K562 (cell line): ENCODE measurements around the gene UBE2E2. TPM values are rescaled to one million over a fixed set of nuclear protein-coding genes. Genes with fewer than 3 reads are reported as not detected.

Experiments used
- ATAC-seq: fragments of 200-7000 bp; cut with Tn5 transposase; 3 replicates; pipeline ENCODE4 v1.9.1; 2020; ENCODE audit warnings: moderate library complexity
- BruUV-seq: library from RNA; stranded (reverse); fragments of 400-500 nt; replicated peaks from 2 replicates; lab custom pipeline; 2021; lab: Mats Ljungman, UMichigan
- CTCF ChIA-PET: fragments of 300-600 bp; formaldehyde crosslinking; extraction: SDS; loops from one replicate; lab custom pipeline; 2021; ENCODE audit warnings: low intra/inter-chr PET ratio; lab: Yijun Ruan, JAX
- POLR2A ChIA-PET: fragments of 300-600, 350-650 bp; sonication (Branson Sonifier 250); formaldehyde crosslinking; extraction: SDS; loops from one replicate; lab custom pipeline; 2021; ENCODE audit warnings: antibody characterized with exemption, inconsistent platforms; lab: Yijun Ruan, JAX
- DNase-seq, 4 experiments: peaks; one replicate each; pipeline versions ENCODE4 v3.0.0 to v3.0.0-alpha.2; 2011 to 2018; ENCODE audit warnings: low spot score in 3 of 4, mixed read lengths in 3 of 4; ENCODE audit errors: extremely low read depth in 1 of 4
- FAIRE-seq: peaks from 2 replicates; lab custom pipeline; 2011; peaks lifted over from hg19 to GRCh38; lab: Jason Lieb, UNC
- H2AFZ ChIP-seq: 2 replicates; pipeline ENCODE4 v1.6.0; 2011; ENCODE audit warnings: low read depth, low read length, control low read depth, inconsistent platforms
- H3K27ac ChIP-seq: fragments of 200-600 bp; 3 replicates; pipeline ENCODE4 v1.8.0; 2011; ENCODE audit warnings: low read depth, mild to moderate bottlenecking, control low read depth, inconsistent platforms, low read length, moderate library complexity, mixed read lengths; ENCODE audit errors: extremely low read depth
- H3K27me3 ChIP-seq, 2 experiments: fragments of 300-600 bp in 1 of 2; 2 replicates in 1 of 2; 3 replicates in 1 of 2; pipeline versions ENCODE4 v1.6.0 to v1.8.0; 2011; ENCODE audit warnings: inconsistent platforms in 2 of 2, low read length in 2 of 2, mild to moderate bottlenecking in 1 of 2, mixed read lengths in 1 of 2, moderate library complexity in 1 of 2; ENCODE audit not compliant: control insufficient read depth in 2 of 2, insufficient read depth in 2 of 2
- H3K36me3 ChIP-seq: fragments of 300-600 bp; 3 replicates; pipeline ENCODE4 v1.8.0; 2011; ENCODE audit warnings: mild to moderate bottlenecking, low read length, inconsistent platforms; ENCODE audit not compliant: control insufficient read depth, insufficient read depth
- H3K4me1 ChIP-seq, 2 experiments: fragments of 200-600 bp in 1 of 2; replicated peaks in 1 of 2; 2 replicates in 1 of 2; 3 replicates in 1 of 2; pipeline versions ENCODE4 v1.5.1 to v1.8.0; 2011; ENCODE audit warnings: inconsistent platforms in 2 of 2, low read length in 2 of 2, mild to moderate bottlenecking in 1 of 2, mixed read lengths in 1 of 2, moderate library complexity in 1 of 2; ENCODE audit not compliant: control insufficient read depth in 2 of 2, insufficient read depth in 2 of 2
- H3K4me2 ChIP-seq: 2 replicates; pipeline ENCODE4 v1.6.1; 2011; ENCODE audit warnings: low read length, control low read depth, inconsistent platforms, mixed read lengths; ENCODE audit not compliant: insufficient read depth
- H3K4me3 ChIP-seq: fragments of 200-600 bp; sonication (generic), shearing (Covaris generic); 2 replicates; pipeline ENCODE4 v1.5.1; 2016; ENCODE audit warnings: control low read depth, inconsistent platforms
- H3K79me2 ChIP-seq: fragments of 200-600 bp; 3 replicates; pipeline ENCODE4 v1.8.0; 2011; ENCODE audit warnings: low read length, inconsistent platforms; ENCODE audit not compliant: control insufficient read depth, insufficient read depth
- H3K9ac ChIP-seq, 2 experiments: 2 replicates each; pipeline versions ENCODE4 v1.6.0 to v1.6.1; 2011; ENCODE audit warnings: low read depth in 2 of 2, low read length in 2 of 2, control low read depth in 1 of 2, inconsistent platforms in 1 of 2, mild to moderate bottlenecking in 1 of 2, mixed read lengths in 1 of 2; ENCODE audit not compliant: insufficient read depth in 1 of 2
- H3K9me1 ChIP-seq: one replicate; pipeline ENCODE4 v1.6.0; 2011; ENCODE audit warnings: inconsistent platforms, mild to moderate bottlenecking, low read length, moderate library complexity; ENCODE audit not compliant: control insufficient read depth, insufficient read depth
- H3K9me3 ChIP-seq: replicated peaks from 2 replicates; pipeline ENCODE4 v1.5.1; 2011; ENCODE audit warnings: low read depth, low read length, inconsistent platforms; ENCODE audit not compliant: control insufficient read depth, insufficient read depth
- H4K20me1 ChIP-seq: replicated peaks from 2 replicates; pipeline ENCODE4 v1.6.1; 2011; ENCODE audit warnings: low read length, inconsistent platforms, mixed read lengths; ENCODE audit not compliant: control insufficient read depth, insufficient read depth
- BRD4 ChIP-seq: fragments of 200-600 bp; sonication (generic); IDR thresholded peaks from 2 replicates; pipeline ENCODE4 v1.6.1; 2017; ENCODE audit warnings: inconsistent platforms
- CEBPG ChIP-seq, 3 experiments: fragments of 200-800 bp in 1 of 3; sonication (Bioruptor generic) in 1 of 3; sonication (generic) in 1 of 3; formaldehyde crosslinking in 1 of 3; IDR thresholded peaks in 2 of 3; conservative IDR thresholded peaks in 1 of 3; 2 replicates each; pipeline versions ENCODE4 v1.6.1 to v1.8.0; 2016 to 2022; ENCODE audit warnings: missing compliant biosample characterization in 2 of 3, missing genetic modification characterization in 2 of 3, mild to moderate bottlenecking in 1 of 3, missing genetic modification reagents in 1 of 3
- NR2C2 ChIP-seq, 2 experiments: fragments of 200-800 bp in 1 of 2; sonication (Bioruptor generic) in 1 of 2; sonication (generic) in 1 of 2; formaldehyde crosslinking in 1 of 2; IDR thresholded peaks; 2 replicates each; pipeline versions ENCODE4 v1.6.1 to v1.8.0; 2016 to 2022; ENCODE audit warnings: mild to moderate bottlenecking in 1 of 2, missing compliant biosample characterization in 1 of 2, missing genetic modification characterization in 1 of 2, missing genetic modification reagents in 1 of 2
- POLR2H ChIP-seq: IDR thresholded peaks from 2 replicates; pipeline ENCODE4 v1.6.1; 2016; ENCODE audit warnings: missing genetic modification characterization, low read depth, mild to moderate bottlenecking, control low read depth, missing compliant biosample characterization, moderate library complexity
- PPARD ChIP-seq: fragments of 250-450 bp; sonication (Bioruptor Pico); IDR thresholded peaks from 2 replicates; pipeline ENCODE4 v1.8.0; 2022; ENCODE audit warnings: inconsistent platforms, mild to moderate bottlenecking, moderate library complexity
- WGBS: fragments of 100-300 bp; shearing (Covaris generic); methylation state at CpG from one replicate; pipeline ENCODE4 v1.1.6; 2016; ENCODE audit warnings: low coverage, mixed read lengths; ENCODE audit not compliant: insufficient coverage; ENCODE audit errors: missing lambda C conversion rate; 5-methylcytosine and 5-hydroxymethylcytosine counted together
- in situ Hi-C: fragments of 300-500 bp; cut with MboI; formaldehyde crosslinking; loops from 4 replicates; pipeline ENCODE4 v1.15.0; 2018; ENCODE audit warnings: inconsistent platforms, mixed read lengths
- intact Hi-C: fragments of 100-400 bp; cut with micrococcal nuclease; formaldehyde crosslinking; loops from 2 replicates; pipeline ENCODE4 v1.14.2; 2022
- polyA plus RNA-seq, 8 experiments: library from polyadenylated mRNA; depleted of rRNA in 4 of 8; stranded (reverse) in 5 of 8; unstranded in 3 of 8; fragments of >200 nt; fragmentation: Nextera tagmentation in 2 of 8; fragmentation: Illumina TruSeq in 1 of 8; extraction: Ambion mirVana in 2 of 8; extraction: Trizol in 1 of 8; gene quantifications; 2 replicates each; pipeline versions ENCODE4 v1.2.1 to v1.2.3, GENCODE V29; 2011 to 2014; ENCODE audit warnings: inconsistent platforms in 1 of 8, missing spikeins in 1 of 8
- total RNA-seq, 7 experiments: library from RNA; depleted of rRNA in 6 of 7; stranded (reverse); fragments of >200 nt in 6 of 7; fragmentation: Illumina TruSeq in 2 of 7; extraction: Trizol in 2 of 7; gene quantifications; 2 replicates each; pipeline versions ENCODE4 v1.2.1 to v1.2.3, GENCODE V29; 2011 to 2021; ENCODE audit warnings: low replicate concordance in 1 of 7
- TF ChIP-seq, protein P1 (sequence below): fragments of 250-450 bp; sonication (Bioruptor Pico); IDR thresholded peaks from 2 replicates; pipeline ENCODE4 v1.4.0; 2020; ENCODE audit warnings: mild to moderate bottlenecking
- TF ChIP-seq, protein P2 (sequence below): sonication (generic); formaldehyde crosslinking; IDR thresholded peaks from 2 replicates; pipeline ENCODE4 v1.8.1; 2023; ENCODE audit warnings: mild to moderate bottlenecking, missing genetic modification reagents, moderate library complexity
- TF ChIP-seq, protein P3 (sequence below): sonication (generic); formaldehyde crosslinking; IDR thresholded peaks from 2 replicates; pipeline ENCODE4 v1.8.1; 2022; ENCODE audit warnings: missing genetic modification reagents

The UBE2E2 gene
- total and polyA plus RNA-seq, 9 of the 15 experiments (the other 6 are each of a cell fraction or from before 2014, with no cell fraction given), result 0.22 to 5.1 (median 1.9) TPM

DNA sequence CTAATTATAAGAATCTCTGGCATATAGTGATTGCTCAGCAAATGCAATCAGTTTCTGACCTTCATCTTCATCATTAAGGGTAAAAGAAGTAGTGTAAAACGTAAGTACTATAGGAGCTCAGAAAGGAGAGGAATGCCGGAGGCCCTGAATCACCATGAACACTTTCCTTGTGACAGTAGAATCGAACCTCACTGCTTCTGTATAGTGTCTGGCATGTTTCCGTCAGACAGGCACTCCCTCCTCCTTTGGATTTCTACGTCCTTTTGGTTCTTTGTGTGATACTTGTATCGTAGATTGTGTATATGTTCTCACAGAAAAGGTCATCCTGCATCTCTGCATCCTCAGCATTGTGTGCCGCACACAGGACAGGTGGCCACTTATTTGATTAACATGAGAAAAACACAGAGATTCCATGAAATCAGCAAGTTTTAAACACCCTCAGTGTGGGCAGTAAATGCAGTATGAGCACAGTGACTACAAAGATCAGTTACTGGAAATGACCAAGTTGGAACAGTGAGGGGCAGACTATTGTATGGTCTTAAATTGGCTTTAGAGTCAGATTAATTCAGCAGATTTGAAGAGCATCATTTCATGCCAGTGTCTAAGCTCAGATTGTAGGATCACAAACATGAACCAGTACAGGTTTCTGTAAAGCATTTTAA lies 234.5 kb downstream of the UBE2E2 start:
- no peak for DNase-seq
- in situ Hi-C loops, result no loop called here
- no peaks in the 10 kb centered on the region for H3K79me2 ChIP-seq
- no peak for FAIRE-seq
- TF ChIP-seq CEBPG (CRISPR knock-in tag; IDR thresholded peaks at IDR 0.05), result no peak
- TF ChIP-seq CEBPG (tag; conservative IDR thresholded peaks at IDR 0.05 in 1 of 2, IDR thresholded peaks at IDR 0.05 in 1 of 2), result no peak
- TF ChIP-seq POLR2H (tag), result no peak
- TF ChIP-seq, protein P1, sequence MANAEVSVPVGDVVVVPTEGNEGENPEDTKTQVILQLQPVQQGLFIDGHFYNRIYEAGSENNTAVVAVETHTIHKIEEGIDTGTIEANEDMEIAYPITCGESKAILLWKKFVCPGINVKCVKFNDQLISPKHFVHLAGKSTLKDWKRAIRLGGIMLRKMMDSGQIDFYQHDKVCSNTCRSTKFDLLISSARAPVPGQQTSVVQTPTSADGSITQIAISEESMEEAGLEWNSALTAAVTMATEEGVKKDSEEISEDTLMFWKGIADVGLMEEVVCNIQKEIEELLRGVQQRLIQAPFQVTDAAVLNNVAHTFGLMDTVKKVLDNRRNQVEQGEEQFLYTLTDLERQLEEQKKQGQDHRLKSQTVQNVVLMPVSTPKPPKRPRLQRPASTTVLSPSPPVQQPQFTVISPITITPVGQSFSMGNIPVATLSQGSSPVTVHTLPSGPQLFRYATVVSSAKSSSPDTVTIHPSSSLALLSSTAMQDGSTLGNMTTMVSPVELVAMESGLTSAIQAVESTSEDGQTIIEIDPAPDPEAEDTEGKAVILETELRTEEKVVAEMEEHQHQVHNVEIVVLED (CRISPR knock-in tag), result no peak
- no peak for TF ChIP-seq BRD4
- TF ChIP-seq, protein P2, sequence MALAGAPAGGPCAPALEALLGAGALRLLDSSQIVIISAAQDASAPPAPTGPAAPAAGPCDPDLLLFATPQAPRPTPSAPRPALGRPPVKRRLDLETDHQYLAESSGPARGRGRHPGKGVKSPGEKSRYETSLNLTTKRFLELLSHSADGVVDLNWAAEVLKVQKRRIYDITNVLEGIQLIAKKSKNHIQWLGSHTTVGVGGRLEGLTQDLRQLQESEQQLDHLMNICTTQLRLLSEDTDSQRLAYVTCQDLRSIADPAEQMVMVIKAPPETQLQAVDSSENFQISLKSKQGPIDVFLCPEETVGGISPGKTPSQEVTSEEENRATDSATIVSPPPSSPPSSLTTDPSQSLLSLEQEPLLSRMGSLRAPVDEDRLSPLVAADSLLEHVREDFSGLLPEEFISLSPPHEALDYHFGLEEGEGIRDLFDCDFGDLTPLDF (CRISPR knock-in tag), result no peak
- no peak for TF ChIP-seq NR2C2 (CRISPR knock-in tag; IDR thresholded peaks at IDR 0.05)
- TF ChIP-seq NR2C2 (tag; IDR thresholded peaks at IDR 0.05), result no peak
- TF ChIP-seq, protein P3, sequence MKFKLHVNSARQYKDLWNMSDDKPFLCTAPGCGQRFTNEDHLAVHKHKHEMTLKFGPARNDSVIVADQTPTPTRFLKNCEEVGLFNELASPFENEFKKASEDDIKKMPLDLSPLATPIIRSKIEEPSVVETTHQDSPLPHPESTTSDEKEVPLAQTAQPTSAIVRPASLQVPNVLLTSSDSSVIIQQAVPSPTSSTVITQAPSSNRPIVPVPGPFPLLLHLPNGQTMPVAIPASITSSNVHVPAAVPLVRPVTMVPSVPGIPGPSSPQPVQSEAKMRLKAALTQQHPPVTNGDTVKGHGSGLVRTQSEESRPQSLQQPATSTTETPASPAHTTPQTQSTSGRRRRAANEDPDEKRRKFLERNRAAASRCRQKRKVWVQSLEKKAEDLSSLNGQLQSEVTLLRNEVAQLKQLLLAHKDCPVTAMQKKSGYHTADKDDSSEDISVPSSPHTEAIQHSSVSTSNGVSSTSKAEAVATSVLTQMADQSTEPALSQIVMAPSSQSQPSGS (CRISPR knock-in tag), result no peak
- TF ChIP-seq PPARD (CRISPR knock-in tag), result no peak
- POLR2A ChIA-PET, result interaction anchor here (0.6 kb wide), 1 partner anchor 242 kb away, joined by 3 read pairs; no protein-coding TSS in a partner anchor
- no peaks in the 10 kb centered on the region for H3K36me3 ChIP-seq
- H3K9me1 ChIP-seq, result no peaks in the 10 kb centered on the region
- H3K27me3 ChIP-seq, result no peaks in the 10 kb centered on the region
- BruUV-seq, result no TSS peak
- H3K4me1 ChIP-seq, result no peaks in the 10 kb centered on the region
- no peaks in the 10 kb centered on the region; the same call in 1 of the 2 replicates for H3K9me3 ChIP-seq
- no peak overlapping the region for H3K4me3 ChIP-seq
- no peak for ATAC-seq
- intact Hi-C loops, result no loop called here
- WGBS, result under 1% methylated on average over 7 of the region's 7 CpGs
- no peaks in the 10 kb centered on the region for H4K20me1 ChIP-seq
- H3K4me2 ChIP-seq, result no peak overlapping the region
- H2AFZ ChIP-seq, result no peak overlapping the region
- no peak overlapping the region for H3K27ac ChIP-seq
- H3K9ac ChIP-seq, result no peak overlapping the region
- CTCF ChIA-PET, result no interaction called here
